Gastrocnemius medialis (tissue), 4 donors: ENCODE measurements around the gene MAGEB10. TPM values are rescaled to one million over a fixed set of nuclear protein-coding genes. Genes with fewer than 3 reads are reported as not detected.

Source experiments
- ATAC-seq, 2 donors: fragments of 150-250 bp; one replicate each; pipeline ENCODE4 v1.9.1; 2016
- DNase-seq, 2 donors: peaks; one replicate each; pipeline ENCODE4 v3.0.0-alpha.2; 2019
- H3K27ac ChIP-seq, 4 donors: fragments of 200-600 bp; sonication (generic); 1 replicate in 1 of 4; 2 replicates in 3 of 4; pipeline ENCODE4 v1.5.1; 2016 to 2018; ENCODE audit warnings: mild to moderate bottlenecking in 2 of 4, moderate library complexity in 1 of 4
- H3K27me3 ChIP-seq, 3 donors: fragments of 200-600 bp; sonication (generic) in 2 of 3; 1 replicate in 1 of 3; 2 replicates in 2 of 3; pipeline versions ENCODE4 v1.5.1 to v1.6.0; 2016 to 2019; ENCODE audit warnings: mild to moderate bottlenecking in 1 of 3, moderate library complexity in 1 of 3
- H3K36me3 ChIP-seq, 2 donors: fragments of 200-600 bp; sonication (generic) in 1 of 2; one replicate each; pipeline ENCODE4 v1.5.1; 2017 to 2018
- H3K4me1 ChIP-seq, 2 donors: fragments of 200-600 bp; sonication (generic) in 1 of 2; one replicate each; pipeline ENCODE4 v1.5.1; 2016 to 2017; ENCODE audit warnings: mild to moderate bottlenecking in 2 of 2
- H3K4me3 ChIP-seq, 4 donors: fragments of 200-600 bp; sonication (generic) in 3 of 4; 1 replicate in 1 of 4; 2 replicates in 3 of 4; pipeline ENCODE4 v1.5.1; 2016 to 2019; ENCODE audit warnings: mild to moderate bottlenecking in 2 of 4
- H3K9me3 ChIP-seq, 3 donors: fragments of 200-600 bp; sonication (generic) in 2 of 3; 1 replicate in 1 of 3; 2 replicates in 2 of 3; pipeline ENCODE4 v1.5.1; 2016 to 2019
- POLR2A ChIP-seq, 2 donors: fragments of 450-650 bp; IDR thresholded peaks; one replicate each; pipeline ENCODE4 v1.6.1; 2017; ENCODE audit warnings: antibody characterized with exemption in 2 of 2, mild to moderate bottlenecking in 2 of 2, moderate library complexity in 2 of 2
- in situ Hi-C, 4 donors: fragments of 200-750 bp; cut with MboI; loops; one replicate each; pipeline versions ENCODE4 v1.15.0 to v1.8.0; 2017; ENCODE audit warnings: low sequenced_read_pairs in 4 of 4
- intact Hi-C: fragments of 100-400 bp; cut with DNase I; formaldehyde crosslinking; loops from one replicate; pipeline ENCODE4 v1.15.1; 2023; ENCODE audit warnings: low total_unique reads
- total RNA-seq, 4 donors: library from RNA; depleted of rRNA; stranded (reverse); fragments of >200 nt; gene quantifications; one replicate each; pipeline versions ENCODE4 v1.1.0 to v1.2.3, GENCODE V29; 2016
- TF ChIP-seq, protein P1 (sequence below), 5 experiments: fragments of 450-650 bp in 3 of 5; fragments of 200-600 bp in 2 of 5; sonication (generic) in 2 of 5; IDR thresholded peaks in 4 of 5; conservative IDR thresholded peaks in 1 of 5; 1 replicate in 4 of 5; 2 replicates in 1 of 5; pipeline ENCODE4 v1.5.1; 2016 to 2019; ENCODE audit warnings: antibody characterized with exemption in 5 of 5, mild to moderate bottlenecking in 3 of 5, moderate library complexity in 3 of 5

MAGEB10 gene, protein sequence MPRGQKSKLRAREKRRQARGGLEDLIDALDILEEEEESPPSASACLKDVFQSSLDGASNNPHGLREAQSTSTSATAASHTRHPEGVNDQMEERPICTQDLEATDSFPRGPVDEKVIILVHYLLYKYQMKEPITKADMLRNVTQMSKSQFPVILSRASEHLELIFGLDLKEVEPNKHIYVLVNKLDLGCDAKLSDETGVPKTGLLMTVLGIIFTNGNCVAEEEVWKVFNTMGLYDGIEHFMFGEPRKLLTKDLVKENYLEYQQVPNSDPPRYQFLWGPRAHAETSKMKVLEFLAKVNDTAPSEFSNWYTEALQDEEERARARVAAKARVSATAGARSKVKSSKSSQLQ
- total RNA-seq = not detected

DNA sequence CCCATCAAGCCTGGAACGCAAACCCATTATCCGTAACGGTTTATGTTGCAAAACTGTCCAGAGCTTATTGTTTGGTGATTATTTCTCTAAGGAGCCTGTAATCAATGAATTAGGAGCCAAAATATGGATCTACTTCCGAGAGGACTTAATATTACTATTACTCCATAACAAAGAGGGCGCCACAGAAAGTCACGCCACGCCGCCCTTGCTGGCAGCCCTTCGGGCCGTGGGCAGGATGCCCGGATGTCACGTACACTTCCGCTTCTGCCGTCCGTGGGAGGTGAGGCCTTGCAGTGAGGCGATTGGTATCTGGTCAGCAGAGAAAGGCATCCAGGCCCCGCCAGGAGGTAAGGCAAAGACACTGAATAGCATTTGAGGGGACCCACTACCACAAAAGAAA lies at the start of gene MAGEB10:
TSS of gene MAGEB10 (plus strand) at position 301 of the 400 bp plus-strand sequence. CDS start 13,317 bp downstream, outside the sequence.
- no peak within 1 kb of the TSS for H3K4me3 ChIP-seq
- no peak for ATAC-seq
- TF ChIP-seq POLR2A (IDR thresholded peaks at IDR 0.05) = no peak
- TF ChIP-seq, protein P1, sequence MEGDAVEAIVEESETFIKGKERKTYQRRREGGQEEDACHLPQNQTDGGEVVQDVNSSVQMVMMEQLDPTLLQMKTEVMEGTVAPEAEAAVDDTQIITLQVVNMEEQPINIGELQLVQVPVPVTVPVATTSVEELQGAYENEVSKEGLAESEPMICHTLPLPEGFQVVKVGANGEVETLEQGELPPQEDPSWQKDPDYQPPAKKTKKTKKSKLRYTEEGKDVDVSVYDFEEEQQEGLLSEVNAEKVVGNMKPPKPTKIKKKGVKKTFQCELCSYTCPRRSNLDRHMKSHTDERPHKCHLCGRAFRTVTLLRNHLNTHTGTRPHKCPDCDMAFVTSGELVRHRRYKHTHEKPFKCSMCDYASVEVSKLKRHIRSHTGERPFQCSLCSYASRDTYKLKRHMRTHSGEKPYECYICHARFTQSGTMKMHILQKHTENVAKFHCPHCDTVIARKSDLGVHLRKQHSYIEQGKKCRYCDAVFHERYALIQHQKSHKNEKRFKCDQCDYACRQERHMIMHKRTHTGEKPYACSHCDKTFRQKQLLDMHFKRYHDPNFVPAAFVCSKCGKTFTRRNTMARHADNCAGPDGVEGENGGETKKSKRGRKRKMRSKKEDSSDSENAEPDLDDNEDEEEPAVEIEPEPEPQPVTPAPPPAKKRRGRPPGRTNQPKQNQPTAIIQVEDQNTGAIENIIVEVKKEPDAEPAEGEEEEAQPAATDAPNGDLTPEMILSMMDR (IDR thresholded peaks at IDR 0.05 in 4 of 5, conservative IDR thresholded peaks at IDR 0.05 in 1 of 5) = no peak
- no peaks in the 10 kb centered on the region for H3K9me3 ChIP-seq
- H3K27ac ChIP-seq = no peak within 1 kb of the TSS
- in situ Hi-C loops (no loop called here), intact Hi-C loops (no loop called here)
- H3K36me3 ChIP-seq = no peaks in the 10 kb centered on the region
- no peak for DNase-seq
- H3K27me3 ChIP-seq = no peaks in the 10 kb centered on the region
- H3K4me1 ChIP-seq = no peaks in the 10 kb centered on the region

DNA sequence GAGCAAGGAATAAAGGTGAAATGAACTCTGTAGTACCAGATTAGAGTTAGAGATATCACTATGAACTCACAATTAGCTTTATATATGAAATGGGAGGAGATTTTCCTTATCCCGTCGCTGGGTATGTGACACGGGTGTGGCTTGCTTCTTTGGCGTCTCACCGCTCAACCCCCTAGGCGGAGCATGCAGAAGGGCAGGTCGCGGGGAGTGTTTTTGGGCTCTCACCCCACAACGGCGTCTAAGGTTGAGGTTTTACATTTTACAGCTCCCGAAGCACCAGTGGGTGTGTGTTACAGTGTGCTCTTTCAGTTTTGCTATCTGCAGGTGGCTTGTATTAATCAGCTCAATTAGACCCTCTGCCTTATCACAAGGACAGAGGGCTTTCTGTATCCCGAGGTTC lies 42.1 kb upstream of the MAGEB10 start:
- no peak overlapping the region for H3K4me3 ChIP-seq
- H3K9me3 ChIP-seq = no peaks in the 10 kb centered on the region
- DNase-seq (no peak), ATAC-seq (no peak)
- no peaks in the 10 kb centered on the region for H3K27me3 ChIP-seq
- H3K27ac ChIP-seq = no peak overlapping the region
- intact Hi-C loops = no loop called here
- no peaks in the 10 kb centered on the region for H3K36me3 ChIP-seq
- in situ Hi-C loops = no loop called here
- H3K4me1 ChIP-seq = no peaks in the 10 kb centered on the region
- TF ChIP-seq POLR2A (IDR thresholded peaks at IDR 0.05) = no peak
- TF ChIP-seq, protein P1 (IDR thresholded peaks at IDR 0.05 in 4 of 5, conservative IDR thresholded peaks at IDR 0.05 in 1 of 5) = no peak

DNA sequence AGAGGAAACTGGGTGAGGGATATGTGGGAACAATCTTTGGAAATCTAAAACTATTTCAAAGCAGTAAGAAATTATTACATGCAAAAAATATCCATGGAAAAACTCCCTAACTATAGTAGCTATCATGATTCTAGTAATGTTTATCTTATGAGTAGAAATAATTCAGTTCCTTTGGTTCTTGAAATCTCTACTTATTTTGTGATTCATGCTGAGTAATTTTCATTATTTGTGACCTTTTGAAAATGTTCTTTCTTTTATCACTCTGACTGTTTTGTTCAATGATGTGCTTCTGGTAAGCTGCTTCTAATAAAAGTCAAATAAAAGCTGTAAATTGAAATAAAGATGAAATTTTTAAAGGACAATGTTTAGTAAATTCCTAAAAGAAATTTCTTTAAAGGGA lies 40.4 kb upstream of the MAGEB10 start:
- intact Hi-C loops = no loop called here
- DNase-seq = no peak
- Histone ChIP-seq H3K27me3 (no peaks in the 10 kb centered on the region), H3K4me1 (no peaks in the 10 kb centered on the region), H3K36me3 (no peaks in the 10 kb centered on the region), H3K9me3 (no peaks in the 10 kb centered on the region), H3K27ac (no peak overlapping the region), H3K4me3 (no peak overlapping the region)
- TF ChIP-seq POLR2A (IDR thresholded peaks at IDR 0.05) = no peak
- TF ChIP-seq, protein P1 (IDR thresholded peaks at IDR 0.05 in 4 of 5, conservative IDR thresholded peaks at IDR 0.05 in 1 of 5) = no peak
- in situ Hi-C loops = no loop called here
- ATAC-seq = no peak

DNA sequence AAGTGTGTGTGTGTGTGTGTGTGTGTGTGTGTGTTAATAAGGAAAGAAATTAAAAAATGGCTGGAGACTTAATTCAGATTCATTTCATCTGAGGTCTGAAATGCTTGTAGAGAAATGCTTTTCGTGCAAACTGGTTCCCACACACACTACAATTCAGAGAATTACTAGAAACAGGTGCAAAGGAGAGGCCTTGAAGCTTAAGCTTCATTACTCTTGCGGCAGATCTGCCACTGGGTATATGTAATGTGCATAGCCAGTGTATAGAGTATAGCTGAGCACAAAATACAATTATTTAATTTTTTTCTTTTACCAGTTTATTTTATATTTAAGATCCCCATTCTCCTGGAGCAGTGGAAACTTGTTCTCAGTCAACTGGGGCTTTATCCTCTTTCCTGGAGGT lies 31.8 kb upstream of the MAGEB10 start:
- intact Hi-C loops (no loop called here), in situ Hi-C loops (no loop called here)
- no peak for ATAC-seq
- H3K4me3 ChIP-seq = no peak overlapping the region
- H3K27me3 ChIP-seq = no peaks in the 10 kb centered on the region
- H3K36me3 ChIP-seq = no peaks in the 10 kb centered on the region
- H3K27ac ChIP-seq = no peak overlapping the region
- no peak for DNase-seq
- TF ChIP-seq, protein P1 (IDR thresholded peaks at IDR 0.05 in 4 of 5, conservative IDR thresholded peaks at IDR 0.05 in 1 of 5) = no peak
- TF ChIP-seq POLR2A (IDR thresholded peaks at IDR 0.05) = no peak
- H3K4me1 ChIP-seq = no peaks in the 10 kb centered on the region
- no peaks in the 10 kb centered on the region for H3K9me3 ChIP-seq
